SK-MEL-5 (cell line): ENCODE results near the gene ELMOD3. TPM values are rescaled to one million over a fixed set of nuclear protein-coding genes. Genes with fewer than 3 reads are reported as not detected.

Experiments
- small RNA-seq, 2 experiments: library from RNA; depleted of rRNA; stranded (forward); fragments of <200 nt; gene quantifications; one replicate each; pipeline ENCODE3, GENCODE V24; 2014
- total RNA-seq: library from RNA; depleted of rRNA; stranded (reverse); fragments of >200 nt; shearing (Covaris generic); gene quantifications from 2 replicates; pipeline ENCODE4 v1.2.3, GENCODE V29; 2014; rRNA removed

The ELMOD3 gene
- total RNA-seq, 1 experiment from 2014 or later, result 13.7 TPM

Small RNA genes within 50 kb of the gene (small RNA-seq; reads per million reads assigned to genes)
- gene AC062037.1, result 0 reads per million in 2 experiments
- 0 reads per million in 2 experiments for gene AC062037.2
- 0 reads per million in 2 experiments for gene RF00019
- 0 reads per million in 2 experiments for gene RN7SL113P

Other genes with a start within 250 kb of the ELMOD3 start
- gene TCF7L1, start 221.4 kb upstream of the ELMOD3 start, total RNA-seq, result 0.71 and 1.1 TPM in 2 replicates
- gene TGOLN2, start 26.8 kb upstream of the ELMOD3 start, total RNA-seq, result 70.0 and 75.5 TPM in 2 replicates
- 130 and 138 TPM in 2 replicates for gene RETSAT, start 241 bp upstream of the ELMOD3 start, total RNA-seq
- 11.3 and 21.8 TPM in 2 replicates for gene CAPG, start 55.6 kb downstream of the ELMOD3 start, total RNA-seq
- 0.40 and 0.66 TPM in 2 replicates for gene SH2D6, start 63.9 kb downstream of the ELMOD3 start, total RNA-seq
- 88.9 and 107 TPM in 2 replicates for gene MAT2A, start 184.4 kb downstream of the ELMOD3 start, total RNA-seq
- 71.5 and 90.9 TPM in 2 replicates for gene GGCX, start 206.7 kb downstream of the ELMOD3 start, total RNA-seq
- 48.2 and 51.9 TPM in 2 replicates for gene VAMP8, start 222.8 kb downstream of the ELMOD3 start, total RNA-seq
- not detected in 2 replicates for gene VAMP5, start 229.7 kb downstream of the ELMOD3 start, total RNA-seq
- 212 and 226 TPM in 2 replicates for gene RNF181, start 241.0 kb downstream of the ELMOD3 start, total RNA-seq
- gene TMEM150A, start 247.9 kb downstream of the ELMOD3 start, total RNA-seq, result 22.3 and 26.3 TPM in 2 replicates